ENCODE data around the gene ZNF831. TPM values are rescaled to one million over a fixed set of nuclear protein-coding genes. Genes with fewer than 3 reads are reported as not detected.

Gene ZNF831
- total RNA-seq, 1 donor from 2014 or later, result not detected

DNA sequence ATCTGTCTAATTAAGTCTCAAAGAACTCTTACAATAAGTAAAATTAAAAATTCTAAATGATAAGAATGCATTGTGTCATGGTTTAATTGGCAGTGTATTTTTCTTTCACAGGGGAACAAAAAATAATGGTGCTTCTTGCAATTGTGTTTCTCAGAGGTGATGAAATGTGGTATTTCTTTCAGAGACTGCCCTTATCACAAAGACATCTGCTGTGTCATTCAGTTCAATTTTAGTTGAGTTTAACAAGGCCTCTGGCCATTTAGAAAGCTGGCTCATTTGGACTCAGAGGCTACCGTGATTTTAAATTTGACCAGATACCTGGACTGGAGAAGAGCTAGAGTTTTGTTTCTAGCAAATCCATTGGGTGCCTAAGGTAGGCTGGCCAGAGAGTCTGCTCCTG lies 23.6 kb upstream of the ZNF831 start:
- no peak for DNase-seq (ENCODE audit: extremely low read depth, low read depth, low spot score)

DNA sequence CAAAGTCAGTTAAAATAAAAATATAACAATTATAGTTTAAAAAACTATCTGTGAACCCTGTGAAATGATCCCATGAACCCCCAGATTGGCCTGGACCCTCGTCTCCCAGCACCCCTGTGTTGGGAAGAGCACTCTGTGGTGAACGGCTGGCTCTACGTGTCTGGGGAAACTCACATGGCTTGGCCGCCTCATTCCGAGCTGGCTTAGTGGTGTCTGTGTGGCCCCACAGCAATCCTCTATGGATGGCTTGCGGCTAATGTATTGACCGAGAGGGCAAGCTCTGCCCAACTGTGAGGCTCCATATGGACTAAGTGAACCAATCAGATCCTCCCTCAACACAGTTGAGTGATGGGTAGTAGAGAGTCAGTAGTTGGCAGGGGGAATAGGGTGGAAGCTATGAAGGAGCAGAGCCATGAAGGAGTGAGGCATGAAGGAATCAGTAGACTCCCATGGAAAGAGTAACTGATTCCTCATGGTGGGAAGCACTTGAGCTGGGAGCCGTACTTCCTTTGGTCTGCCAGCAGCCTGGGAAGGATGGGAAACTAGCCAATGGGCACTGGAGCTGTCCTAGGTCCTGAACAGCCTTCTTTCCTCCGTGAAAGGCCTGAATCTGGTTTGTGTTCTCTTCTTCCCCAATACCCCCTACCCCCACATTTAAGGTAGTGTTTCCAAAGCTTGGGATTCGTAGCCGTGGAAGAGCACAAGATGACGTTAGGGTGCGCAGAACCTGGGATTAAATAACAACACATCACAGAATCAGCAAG lies 21.6 kb upstream of the ZNF831 start:
- DNase-seq (ENCODE audit: extremely low read depth, low read depth, low spot score), result no peak

GRCh38 chr20:59143326-59143725 lies 20.3 kb upstream of the ZNF831 start:
- DNase-seq (ENCODE audit: extremely low read depth, low read depth, low spot score), result no peak

DNA sequence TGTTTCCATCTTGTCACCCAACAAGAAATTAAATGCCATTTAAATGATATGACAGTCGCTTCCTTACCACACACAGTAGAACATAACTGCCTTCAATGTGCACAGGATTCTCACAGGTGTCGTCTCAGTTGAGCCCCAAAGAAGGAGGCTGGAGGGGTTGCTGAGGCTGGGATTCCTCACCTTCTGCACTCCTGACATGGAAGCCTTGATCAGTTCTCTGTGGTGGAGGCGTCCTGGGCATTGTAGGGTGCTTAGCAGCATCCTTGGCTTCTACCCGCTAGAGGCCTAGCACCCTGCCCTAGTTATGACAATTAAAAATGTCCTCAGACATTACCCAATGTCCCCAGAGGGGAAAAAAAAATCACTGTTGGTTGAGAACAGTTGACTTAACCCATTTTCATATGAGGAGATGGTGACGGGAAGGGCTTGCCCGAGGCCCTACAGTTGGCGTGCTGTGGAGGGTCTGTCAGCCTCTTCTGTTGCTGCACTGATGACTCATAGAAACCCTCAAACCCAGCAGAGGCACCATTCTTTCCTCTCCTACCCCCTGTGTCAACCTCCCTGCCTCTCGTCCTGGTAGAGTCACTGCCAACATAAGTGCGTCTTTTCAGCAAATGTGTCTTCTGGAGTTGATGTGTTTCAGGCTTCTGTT lies 19.3 kb upstream of the ZNF831 start:
- no peak for DNase-seq (ENCODE audit: extremely low read depth, low read depth, low spot score)

DNA sequence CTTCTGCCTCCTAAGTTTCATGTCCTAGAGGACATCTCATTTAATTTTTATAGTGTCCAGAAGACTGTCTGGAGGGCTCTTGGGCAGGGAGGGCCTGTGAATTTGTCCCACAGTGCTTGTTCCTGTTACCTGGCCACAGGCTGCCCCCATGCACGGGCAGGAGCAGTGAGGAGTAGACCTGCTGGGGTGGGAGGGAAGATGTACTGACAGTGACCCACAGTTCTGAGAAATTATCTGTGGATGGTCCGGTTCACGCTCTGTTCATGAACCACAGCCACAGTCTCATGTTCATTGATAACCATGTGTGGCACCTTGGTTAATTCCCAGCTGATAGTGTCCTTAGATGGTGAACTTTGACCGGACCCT lies 18.8 kb upstream of the ZNF831 start:
- no peak for DNase-seq (ENCODE audit: extremely low read depth, low read depth, low spot score)

GRCh38 chr20:59145247-59145923 lies 18.2 kb upstream of the ZNF831 start:
- no peak for DNase-seq (ENCODE audit: extremely low read depth, low read depth, low spot score)

- DNase-seq (ENCODE audit: extremely low read depth, low read depth, low spot score), result no peak
Measured at GRCh38 chr20:59145924-59146779, 17.5 kb upstream of the ZNF831 start.

- no peak for DNase-seq (ENCODE audit: extremely low read depth, low read depth, low spot score)
Measured at GRCh38 chr20:59146780-59147565, 16.6 kb upstream of the ZNF831 start.

DNA sequence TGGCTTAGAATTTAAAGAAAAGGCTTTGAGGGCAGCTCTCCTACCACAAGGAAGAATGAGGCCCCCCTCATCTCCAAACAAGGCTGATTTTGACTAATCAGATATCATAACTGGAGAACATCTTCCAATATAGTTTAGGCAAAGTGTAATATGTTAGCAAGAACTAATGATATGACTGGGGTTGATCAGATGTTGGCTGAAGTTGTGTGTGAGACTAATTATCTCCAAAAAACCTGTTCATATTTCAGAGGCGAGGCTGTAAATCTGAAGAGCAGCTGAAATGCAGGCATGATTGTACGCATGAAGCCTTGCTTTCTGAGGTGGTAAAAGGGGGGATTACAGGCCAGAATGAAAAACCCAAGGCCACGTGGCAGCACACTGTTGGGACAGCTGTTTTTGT lies 16.0 kb upstream of the ZNF831 start:
- DNase-seq (ENCODE audit: extremely low read depth, low read depth, low spot score), result no peak

- DNase-seq (ENCODE audit: extremely low read depth, low read depth, low spot score), result no peak
Measured at GRCh38 chr20:59148701-59149493, 14.7 kb upstream of the ZNF831 start.

DNA sequence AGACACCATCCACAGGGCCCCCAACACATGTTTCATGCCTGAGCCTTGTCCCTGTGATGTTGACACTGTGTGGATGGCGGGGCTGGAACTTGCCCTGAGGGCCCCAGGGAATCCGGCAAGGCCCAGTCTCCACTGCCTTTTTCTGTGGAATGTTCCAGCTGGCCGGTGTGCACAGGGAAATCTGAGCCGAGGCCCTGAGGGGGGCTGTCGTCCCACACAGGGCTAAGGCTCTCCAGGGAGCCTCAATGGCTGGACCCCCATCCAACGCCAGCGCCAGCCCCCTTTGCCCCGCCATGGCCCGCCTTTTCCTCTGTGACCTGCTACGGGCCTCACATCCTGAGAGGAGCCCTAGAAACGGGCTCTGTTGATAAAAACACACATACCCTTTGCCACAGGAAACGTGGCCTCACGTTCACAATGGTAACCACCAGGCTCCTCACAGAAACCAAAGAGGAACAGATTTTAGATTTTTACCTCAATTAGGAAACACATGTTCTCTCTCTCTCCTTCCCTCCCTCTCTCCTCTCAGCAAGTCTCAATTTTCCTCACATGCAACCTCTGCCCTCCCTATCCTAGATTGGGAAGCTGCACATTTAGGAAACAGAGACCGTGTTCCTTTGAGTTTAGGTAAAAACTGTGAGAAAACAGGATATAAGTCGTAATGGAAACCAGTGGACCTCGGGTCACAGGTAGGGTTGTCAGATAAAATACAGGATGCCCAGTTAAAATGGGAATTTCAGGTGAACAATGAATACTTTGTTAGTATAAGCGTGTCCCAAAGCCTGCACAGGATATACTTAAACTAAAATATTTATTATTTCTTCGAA lies 13.7 kb upstream of the ZNF831 start:
- DNase-seq (ENCODE audit: extremely low read depth, low read depth, low spot score), result no peak

GRCh38 chr20:59150821-59151251 lies 12.8 kb upstream of the ZNF831 start:
- no peak for DNase-seq (ENCODE audit: extremely low read depth, low read depth, low spot score)

GRCh38 chr20:59151391-59151790 lies 12.2 kb upstream of the ZNF831 start:
- no peak for DNase-seq (ENCODE audit: extremely low read depth, low read depth, low spot score)

- DNase-seq (ENCODE audit: extremely low read depth, low read depth, low spot score), result no peak
Measured at GRCh38 chr20:59151820-59152219, 11.8 kb upstream of the ZNF831 start.

- no peak for DNase-seq (ENCODE audit: extremely low read depth, low read depth, low spot score)
Measured at GRCh38 chr20:59152559-59153354, 10.9 kb upstream of the ZNF831 start.

- no peak for DNase-seq (ENCODE audit: extremely low read depth, low read depth, low spot score)
Measured at GRCh38 chr20:59153355-59153681, 10.3 kb upstream of the ZNF831 start.

GRCh38 chr20:59153832-59154231 lies 9.8 kb upstream of the ZNF831 start:
- no peak for DNase-seq (ENCODE audit: extremely low read depth, low read depth, low spot score)

All from glomerular endothelial cell (primary cell).